Activated gamma-delta T cell treated with Interleukin-2 at 50 U/mL for 16 hours (primary cell): ENCODE measurements around the gene ACBD5.
A peak's percentile ranks its signal among the peaks of the same experiment; 100 is the strongest.
"Not testable (repeated sequence)": the region's sequence is repeated elsewhere in the genome, so short reads cannot be mapped to it uniquely, and the experiment has no call there.

Source experiments
- DNase-seq: peaks from one replicate; pipeline ENCODE4 v3.0.0-alpha.2; 2020

The ACBD5 gene

DNA sequence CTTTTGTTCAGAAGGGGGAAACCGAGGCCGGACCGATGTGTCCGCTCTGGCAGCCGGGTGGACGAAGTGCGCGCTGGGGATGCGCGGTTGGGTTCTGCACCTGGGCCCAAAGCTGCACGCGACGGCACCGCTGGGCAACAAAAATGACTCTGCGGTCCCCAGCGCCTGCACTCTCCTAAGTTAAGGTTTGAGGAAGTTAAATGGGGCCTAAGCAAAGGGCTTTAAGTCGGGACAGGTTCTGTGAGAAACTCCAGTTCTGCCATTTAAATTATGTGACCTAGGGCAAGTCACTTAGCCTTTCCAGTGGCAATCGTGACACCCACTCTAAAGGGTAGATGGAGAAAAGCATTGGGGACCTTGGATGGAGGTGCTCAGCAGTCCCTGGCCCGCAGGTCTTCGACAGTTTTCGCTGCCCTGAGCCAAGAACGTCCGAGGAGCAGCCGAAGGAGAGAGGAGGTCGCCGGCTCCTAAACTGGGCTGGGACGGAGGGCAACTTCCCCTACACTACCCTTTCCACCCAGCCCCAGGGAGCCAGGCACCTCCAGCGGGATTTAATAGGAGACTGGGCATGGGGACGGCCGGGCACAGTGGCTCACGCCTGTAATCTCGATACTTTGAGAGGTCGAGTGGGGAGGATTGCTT, 534 bp upstream of the ACBD5 start:
- DNase-seq, result no peak

DNA sequence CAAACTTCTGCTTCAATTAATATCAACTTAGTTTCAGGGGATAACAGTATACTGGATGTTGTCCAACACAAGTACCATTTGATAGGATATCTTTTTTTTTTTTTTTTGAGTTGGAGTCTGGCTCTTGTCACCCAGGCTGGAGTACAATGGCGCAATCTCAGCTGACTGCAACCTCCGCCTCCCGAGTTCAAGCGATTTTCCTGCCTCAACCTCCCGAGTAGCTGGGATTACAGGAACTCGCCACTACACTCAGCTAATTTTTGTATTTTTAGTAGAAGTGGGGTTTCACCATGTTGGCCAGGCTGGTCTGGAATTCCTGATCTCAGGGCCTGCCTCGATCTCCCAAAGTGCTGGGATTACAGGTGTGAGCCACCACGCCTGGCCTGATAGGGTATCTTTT, 3.1 kb downstream of the ACBD5 start:
- not testable (repeated sequence) for DNase-seq

DNA sequence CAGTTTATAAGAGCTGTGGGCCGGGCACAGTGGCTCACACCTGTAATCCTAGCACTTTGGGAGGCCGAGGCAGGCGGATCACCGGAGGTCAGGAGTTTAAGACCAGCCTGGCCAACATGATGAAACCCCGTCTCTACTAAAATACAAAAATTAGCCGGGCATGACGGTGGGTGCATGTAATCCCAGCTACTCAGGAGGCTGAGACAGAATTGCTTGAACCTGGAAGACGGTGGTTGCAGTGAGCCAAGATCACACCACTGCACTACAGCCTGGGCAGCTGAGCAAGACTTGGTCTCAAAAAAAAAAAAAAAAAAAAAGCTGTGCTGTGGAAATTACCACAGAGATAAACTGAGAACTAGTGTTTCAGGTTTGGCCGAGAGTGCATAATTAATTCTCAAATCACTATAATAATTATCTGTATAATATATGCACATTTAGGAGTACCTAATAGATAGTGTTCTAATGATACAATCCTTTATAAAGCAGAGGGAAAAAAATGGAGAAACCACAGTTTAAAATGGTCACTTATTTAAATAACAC, 3.9 kb downstream of the ACBD5 start:
- DNase-seq, result not testable (repeated sequence)

DNA sequence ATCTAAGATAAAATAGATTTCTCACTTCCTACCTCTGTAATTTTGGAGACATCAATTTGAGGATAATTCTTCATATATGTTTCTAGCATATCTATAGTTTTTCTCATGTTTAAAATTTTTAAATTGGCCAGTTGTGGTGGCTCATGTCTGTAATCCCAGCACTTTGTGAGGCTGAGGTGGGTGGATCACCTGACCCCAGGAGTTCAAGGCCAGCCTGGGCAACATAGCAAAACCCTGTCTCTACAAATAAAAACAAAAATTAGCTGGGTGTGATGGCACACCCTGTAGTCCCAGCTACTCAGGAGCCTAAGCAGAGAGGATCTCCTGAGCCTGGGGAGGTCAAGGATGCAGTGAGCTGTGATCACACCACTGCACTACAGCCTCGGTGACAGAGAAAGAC, 4.9 kb downstream of the ACBD5 start:
- no peak for DNase-seq

DNA sequence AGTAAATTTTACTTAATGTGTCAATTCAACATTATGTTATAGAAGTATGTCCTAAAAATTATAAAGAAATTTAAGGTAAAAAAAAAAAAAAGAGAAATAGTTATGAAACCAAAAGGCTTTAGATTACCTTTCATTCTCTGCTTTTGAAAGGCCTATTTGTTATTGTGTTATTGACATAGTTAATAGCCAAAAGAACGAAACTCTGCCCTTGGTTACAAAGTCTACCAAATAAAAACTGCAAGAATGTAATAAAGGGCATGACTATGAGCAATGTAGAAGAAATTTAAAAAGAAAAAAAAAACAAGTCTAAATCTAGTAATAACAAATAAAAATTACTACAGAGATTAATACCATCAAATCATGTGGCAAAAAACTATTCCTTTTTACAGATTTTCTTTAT, 10.6 kb downstream of the ACBD5 start:
- DNase-seq, result no peak

DNA sequence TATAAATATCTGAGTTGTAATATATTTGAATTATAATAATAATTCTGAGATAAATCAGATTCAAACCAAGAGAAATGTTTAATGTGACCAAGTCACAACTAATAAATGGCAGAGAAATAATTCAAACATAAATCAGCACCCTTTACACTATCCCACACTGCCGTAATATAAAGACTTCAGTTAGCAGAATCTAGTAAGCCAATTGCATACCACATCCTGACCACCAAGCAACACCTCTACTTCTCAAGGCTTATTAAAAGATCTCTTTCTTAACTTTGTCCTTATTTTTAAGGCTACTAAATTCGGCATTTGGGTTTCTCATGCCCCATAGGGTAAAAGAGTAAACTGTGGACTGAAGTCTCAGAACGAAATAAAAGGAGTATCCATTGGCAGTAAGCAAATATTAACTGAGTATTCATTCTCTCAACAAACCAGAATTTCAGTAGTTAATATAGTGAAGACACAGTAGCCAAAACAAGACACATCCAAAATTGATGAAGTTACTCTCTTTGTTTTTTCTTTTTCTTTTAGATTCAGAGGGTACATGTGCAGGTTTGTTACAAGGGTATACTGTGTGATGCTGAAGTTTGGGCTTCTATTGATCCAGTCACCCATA, 14.8 kb downstream of the ACBD5 start:
- peak; percentile 13 for DNase-seq

DNA sequence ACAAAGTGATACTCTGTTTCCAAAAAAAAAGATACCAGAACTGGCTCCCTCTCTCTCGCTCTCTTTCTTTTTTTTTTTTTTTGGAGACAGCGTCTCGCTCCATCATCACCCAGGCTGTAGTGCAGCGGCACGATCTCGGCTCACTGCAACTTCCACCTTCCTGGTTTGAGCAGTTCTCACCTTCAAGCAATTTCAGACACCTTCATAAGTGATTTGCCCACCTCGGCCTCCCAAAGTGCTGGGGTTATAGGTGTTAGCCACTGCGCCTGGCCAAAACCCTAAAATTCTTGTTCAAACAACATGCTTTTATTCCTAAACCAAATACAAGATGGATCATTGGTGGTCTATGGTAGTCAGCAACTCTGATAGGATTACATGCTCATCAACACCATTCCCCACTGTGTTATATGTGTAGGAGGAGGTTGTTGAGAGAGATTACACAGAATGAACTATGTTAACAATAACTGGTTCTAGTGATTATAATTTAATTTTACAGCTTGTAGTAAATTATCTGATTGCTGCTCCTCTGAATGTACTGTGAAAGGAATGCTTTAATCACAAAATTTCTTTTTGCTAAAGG, 15.5 kb downstream of the ACBD5 start:
- peak; percentile 41 for DNase-seq

DNA sequence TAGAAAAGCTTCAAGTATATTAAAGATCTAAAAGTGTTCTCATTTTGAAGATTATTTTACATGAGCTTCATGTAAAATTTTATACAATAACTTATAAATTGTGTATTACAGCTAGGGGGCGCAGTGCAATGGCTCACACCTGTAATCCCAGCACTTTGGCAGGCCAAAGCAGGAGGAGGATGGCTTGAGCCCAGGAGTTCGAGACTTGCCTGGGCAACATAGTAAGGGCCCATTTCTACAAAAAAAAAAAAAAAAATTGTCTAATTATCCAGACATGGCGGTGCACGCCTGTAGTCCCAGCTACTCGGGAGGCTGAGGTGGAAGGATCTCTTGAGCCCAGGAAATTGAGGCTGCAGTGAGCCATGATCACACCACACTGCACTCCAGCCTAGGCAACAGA, 16.6 kb downstream of the ACBD5 start:
- DNase-seq, result peak; percentile 23

DNA sequence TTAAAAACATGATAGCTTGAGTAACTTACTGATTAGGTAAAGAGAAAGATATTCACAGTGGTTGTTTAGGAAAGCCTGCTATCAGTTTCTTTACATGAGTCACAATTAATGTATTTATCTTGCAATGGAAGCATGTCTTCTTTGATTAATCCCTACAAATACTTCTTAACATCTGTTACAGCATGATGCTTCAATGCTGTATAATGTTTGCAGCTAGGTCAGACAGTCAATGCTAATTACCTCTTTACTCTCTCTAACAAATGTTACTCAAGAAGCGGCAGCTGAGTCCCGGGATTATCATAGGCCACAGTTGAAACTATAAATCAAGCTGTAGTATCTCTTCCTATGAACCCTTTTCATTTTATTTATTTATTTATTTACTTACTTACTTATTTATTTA, 33.2 kb downstream of the ACBD5 start:
- no peak for DNase-seq

DNA sequence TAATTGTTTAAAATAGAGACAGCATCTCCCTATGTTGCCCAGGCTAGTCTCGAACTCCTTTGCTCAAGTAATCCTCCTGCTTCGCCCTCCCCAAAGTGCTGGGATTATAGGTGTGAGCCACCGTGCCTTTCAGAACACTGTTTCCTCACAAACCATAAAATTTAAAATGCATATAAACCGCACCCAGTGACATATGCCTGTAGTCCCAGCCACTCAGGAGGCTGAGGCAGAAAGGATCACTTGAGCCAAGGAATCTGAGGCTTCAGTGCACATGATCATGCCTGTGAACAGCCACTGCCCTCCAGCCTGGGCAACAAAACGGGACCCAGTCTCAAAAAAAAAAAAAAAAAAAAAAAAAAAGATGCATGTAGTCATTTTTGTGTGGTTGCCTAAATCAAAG, 36.8 kb downstream of the ACBD5 start:
- DNase-seq, result no peak

DNA sequence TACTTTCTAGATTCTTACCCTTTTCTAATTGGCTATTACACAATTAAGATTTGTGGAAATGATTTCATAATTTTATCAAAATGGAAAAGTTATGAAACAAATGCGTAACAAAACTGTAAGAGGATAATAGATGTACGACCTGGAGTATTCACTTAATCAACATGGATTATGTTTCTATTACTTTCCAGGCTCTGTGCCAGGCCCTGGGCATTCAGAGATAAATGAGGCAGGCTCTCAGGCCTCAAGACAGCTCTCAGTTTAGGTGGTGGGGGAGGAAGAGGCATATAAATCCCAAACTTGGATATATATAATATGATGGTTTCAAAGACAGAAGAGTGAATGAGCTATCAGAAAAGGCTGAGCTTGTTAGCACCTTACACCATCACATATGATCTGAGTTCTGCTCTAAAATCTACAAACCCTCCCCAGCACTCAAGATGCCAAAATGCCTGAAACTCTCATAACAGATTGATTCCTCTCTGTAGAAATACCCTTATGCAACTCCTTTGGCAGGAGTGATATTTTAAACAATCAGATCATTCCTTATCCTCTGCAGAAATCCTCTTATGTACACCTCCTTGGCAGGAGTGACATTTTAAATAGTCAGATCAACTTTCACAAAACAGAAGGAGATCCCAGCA, 42.5 kb downstream of the ACBD5 start:
- DNase-seq, result no peak

DNA sequence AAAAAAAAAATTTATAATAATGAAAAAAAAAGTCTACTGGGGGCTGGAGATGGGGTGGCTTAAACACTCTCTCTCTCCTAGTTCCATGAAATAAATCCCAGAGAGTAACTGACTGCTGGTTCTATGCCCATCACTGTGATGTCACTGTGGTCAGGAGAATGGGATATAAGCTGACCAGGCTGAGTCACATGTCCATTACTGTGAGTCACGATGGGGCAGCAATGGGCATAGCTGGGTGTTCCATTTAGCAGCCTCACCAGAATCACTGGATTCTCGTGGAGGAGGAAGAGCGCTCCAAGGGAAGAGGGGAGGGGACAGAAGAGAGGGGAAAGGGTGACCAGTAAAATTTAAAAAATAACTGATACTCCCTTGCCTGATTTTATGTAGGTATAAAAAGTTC, 48.3 kb downstream of the ACBD5 start:
- DNase-seq, result no peak

DNA sequence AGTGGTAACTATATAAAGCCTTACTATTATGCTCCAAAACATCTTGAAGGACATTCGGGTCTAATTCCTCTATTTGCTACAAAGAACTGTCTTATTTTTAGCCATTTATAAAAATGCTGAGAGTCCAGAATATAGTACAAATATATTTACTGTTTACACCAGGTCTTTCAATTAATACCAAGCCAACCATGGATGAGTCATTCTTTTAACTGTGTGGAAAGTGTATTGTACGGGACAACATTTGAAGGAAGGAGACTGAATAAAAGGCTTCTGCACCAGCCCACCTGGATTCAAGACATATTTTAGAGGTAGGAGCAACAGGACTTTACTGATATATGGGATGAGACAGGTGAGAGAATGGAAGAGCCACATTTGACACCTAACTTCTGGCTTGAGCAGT, 50.1 kb downstream of the ACBD5 start:
- no peak for DNase-seq

DNA sequence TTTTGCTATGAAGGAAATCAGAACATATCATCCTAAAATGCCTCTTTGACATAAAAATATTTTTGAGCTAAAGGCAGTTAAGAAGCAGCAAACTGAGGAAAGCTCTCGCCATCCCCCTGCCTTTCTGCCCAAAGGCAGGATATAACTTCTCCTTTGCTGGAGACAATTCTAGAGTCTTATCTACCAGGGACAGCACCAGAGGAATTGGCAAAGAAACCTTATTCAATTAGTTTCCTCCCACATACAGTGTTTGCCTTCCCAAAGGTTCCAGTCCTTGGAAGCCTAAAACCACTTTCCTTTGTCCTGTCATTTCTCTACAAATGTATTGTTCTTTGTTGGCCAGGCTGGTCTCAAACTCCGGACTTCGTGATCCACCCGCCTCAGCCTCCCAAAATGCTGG, 51.7 kb downstream of the ACBD5 start:
- no peak for DNase-seq

DNA sequence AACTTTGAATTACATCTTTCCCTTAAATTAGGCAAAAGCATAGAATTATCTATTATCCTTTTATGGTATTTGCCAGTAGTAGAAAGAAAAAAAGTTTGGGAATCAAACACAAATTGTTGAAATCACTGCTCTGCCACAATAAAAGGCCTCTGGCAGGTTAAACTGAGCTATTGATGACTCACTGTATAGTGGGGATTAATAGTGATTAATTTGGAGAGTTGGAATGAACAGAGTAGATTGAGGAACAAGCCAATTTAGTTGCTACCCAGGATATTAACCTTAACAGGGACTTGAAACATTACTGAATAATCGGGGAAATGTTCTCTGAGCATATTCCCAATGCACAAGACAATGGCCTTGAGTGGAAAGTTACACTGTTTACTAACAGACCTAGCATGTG, 52.3 kb downstream of the ACBD5 start:
- DNase-seq, result no peak

DNA sequence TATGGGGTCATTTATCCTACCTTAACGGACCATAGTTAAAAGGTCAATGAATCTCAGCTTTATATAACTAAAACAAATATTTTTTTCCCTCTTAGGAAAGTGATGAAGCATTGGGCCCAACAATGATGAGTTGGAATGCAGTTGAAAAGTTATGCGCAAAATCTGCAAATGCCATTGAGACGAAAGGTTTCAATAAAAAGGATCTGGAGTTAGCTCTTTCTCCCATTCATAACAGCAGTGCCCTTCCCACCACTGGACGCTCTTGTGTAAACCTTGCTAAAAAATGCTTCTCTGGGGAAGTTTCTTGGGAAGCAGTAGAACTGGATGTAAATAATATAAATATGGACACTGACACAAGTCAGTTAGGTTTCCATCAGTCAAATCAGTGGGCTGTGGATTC, 70.7 kb downstream of the ACBD5 start:
- DNase-seq, result no peak

DNA sequence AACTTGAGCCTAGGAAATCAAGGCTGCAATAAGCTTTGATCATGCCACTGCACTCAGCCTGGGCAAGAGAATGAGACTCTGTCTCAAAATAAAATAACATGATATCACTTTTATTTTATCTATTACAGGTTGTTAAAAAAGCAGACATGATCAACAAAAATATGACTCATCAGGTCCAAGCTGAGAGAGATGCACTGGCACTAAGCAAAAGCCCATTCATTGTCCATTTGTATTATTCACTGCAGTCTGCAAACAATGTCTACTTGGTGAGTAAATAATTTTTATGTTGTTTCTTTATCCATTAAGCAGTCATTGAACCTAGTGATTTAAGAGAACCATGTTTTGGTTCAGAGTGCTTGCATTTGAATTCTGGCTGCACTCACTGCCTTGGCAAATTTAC, 82.2 kb downstream of the ACBD5 start:
- DNase-seq, result no peak

DNA sequence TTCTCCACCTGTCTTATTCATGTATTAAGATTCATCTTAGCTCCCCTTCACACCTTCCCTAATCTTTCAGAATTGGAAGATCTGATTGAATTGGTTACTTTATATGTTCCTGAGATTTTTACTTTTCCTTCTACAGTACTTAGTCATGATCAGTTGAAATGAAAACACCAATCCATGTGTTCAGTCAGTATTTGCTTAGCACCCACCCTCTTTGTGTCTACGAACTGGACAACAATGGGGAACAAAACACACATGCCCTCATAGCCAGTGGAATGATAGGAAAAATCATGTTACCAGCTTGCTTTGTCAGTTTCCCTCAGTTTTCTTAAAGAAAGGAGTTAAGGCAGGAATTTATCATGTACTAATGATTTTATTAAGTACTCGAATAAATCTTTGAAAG, 83.4 kb downstream of the ACBD5 start:
- DNase-seq, result no peak

DNA sequence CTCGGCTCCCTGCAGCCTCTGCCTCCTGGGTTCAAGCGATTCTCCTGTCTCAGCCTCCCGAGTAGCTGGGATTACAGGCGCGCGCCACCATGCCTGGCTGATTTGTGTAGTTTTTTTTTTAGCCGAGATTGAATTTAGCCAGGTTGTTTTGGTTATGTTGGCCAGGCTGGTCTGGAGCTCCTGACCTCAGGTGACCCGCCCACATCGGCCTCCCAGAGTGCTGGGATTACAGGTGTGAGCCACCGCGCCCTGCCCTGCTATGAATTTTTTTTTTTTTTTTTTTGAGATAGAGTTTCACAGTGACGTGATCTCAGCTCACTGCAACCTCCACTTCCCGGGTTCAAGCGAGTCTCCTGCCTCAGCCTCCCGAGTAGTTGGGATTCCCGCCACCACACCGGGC, 84.0 kb downstream of the ACBD5 start:
- DNase-seq, result not testable (repeated sequence)

DNA sequence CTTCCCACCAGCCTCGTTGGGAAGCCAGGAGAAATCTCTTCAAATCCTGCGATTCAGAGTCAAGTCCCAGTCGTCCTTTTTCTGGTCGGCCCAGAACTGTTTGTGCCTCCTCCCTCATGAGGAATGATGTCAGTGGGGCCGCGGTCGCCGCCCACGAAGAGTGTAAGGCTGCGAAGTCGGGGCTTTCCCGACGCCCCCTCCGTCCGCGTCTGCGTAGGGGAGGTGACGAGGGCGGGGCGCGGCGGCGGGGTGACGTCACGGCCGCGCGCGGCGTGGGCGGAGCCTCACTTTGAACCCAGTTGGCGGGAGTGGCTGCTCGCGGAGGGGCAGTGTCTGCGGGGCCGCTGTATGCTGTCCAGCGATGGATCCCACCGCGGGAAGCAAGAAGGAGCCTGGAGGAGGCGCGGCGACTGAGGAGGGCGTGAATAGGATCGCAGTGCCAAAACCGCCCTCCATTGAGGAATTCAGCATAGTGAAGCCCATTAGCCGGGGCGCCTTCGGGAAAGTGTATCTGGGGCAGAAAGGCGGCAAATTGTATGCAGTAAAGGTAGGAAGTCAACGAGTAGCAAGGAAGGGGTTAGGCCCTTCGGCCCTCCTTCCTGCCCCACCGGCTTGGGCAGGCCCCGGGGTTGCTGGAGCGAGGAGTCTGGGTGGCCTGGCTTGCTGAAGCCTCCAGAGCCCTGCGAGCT, 85.4 kb downstream of the ACBD5 start, which contains the start of gene MASTL:
TSS of gene MASTL (plus strand) at position 287 of the 689 bp plus-strand sequence. CDS start at position 362, 75 bp downstream.
- DNase-seq, result peak; percentile 93

DNA sequence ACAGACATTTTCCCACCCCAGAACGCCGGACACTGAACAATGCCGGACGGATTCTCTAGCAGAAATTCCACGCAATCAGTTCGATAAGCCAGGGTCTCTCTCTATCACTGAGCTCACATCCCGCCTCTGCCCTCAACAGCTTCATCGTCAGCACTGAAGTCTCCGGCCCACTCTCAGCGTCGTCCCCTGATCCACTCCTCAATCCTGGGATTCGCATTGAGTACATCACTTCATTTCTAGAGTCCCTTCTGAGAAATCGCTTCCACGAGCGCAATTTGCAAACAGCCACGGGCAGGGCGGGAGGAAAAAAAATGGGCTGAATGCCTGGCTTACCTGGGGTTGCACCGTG, 86.8 kb downstream of the ACBD5 start:
- DNase-seq, result no peak

DNA sequence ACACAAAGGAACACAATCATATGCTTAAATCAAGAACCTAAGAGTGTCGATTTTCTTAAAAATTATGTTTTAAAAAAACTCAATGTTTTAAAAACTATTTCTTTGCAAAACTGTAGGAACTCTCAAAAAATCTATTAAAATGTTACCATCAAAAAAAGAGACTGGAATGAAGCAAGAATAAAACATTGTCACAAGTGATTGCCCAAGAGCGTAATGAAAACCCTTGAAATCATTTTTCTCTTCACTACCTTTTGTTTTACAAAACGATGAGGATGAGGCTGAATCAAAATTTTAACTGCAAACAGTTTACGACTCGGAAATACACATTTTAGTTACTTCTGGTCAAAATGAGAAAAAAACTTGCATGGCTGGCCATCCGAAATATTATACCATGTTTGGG, 87.3 kb downstream of the ACBD5 start:
- DNase-seq, result no peak

DNA sequence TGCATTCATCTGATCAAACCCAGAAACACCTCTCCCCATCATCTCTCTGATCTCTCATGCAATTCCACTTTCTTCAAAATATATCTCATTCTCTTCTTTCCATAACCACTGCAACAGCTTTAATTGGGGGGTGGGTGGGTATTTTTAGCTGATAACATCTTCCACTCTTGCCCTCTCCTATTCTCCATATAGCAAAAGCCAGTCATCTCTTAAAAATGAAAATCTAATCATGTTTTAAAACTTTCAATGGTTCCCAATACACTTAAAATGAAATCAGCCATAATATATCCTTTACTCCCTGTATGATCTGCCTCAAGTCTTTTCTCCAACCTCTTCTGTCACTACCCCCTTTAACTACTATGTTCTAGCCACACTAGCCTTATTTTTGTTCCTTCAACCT, 87.9 kb downstream of the ACBD5 start:
- DNase-seq, result no peak
